WERI-Rb-1 (cell line): ENCODE measurements around the gene PDIA6.

Experiments
- DNase-seq: peaks from one replicate; pipeline ENCODE4 v3.0.0-alpha.2; 2020
- H3K27ac ChIP-seq: fragments of 250-450 bp; sonication (Bioruptor Pico); 2 replicates; pipeline ENCODE4 v1.5.1; 2020; ENCODE audit warnings: mild to moderate bottlenecking, moderate library complexity
- H3K27me3 ChIP-seq: fragments of 250-450 bp; sonication (Bioruptor Pico); 2 replicates; pipeline ENCODE4 v1.5.1; 2021; ENCODE audit warnings: mild to moderate bottlenecking, low read depth, moderate library complexity; ENCODE audit not compliant: insufficient read depth, severe bottlenecking
- H3K36me3 ChIP-seq: fragments of 250-450 bp; sonication (Bioruptor Pico); 2 replicates; pipeline ENCODE4 v1.5.1; 2020; ENCODE audit warnings: mild to moderate bottlenecking, moderate library complexity
- H3K4me3 ChIP-seq: 2 replicates; pipeline ENCODE4 v1.5.1; 2011; ENCODE audit warnings: low read depth, mild to moderate bottlenecking, control low read depth, low read length
- H3K9me3 ChIP-seq: fragments of 250-450 bp; sonication (Bioruptor Pico); 2 replicates; pipeline ENCODE4 v1.5.1; 2021; ENCODE audit warnings: mild to moderate bottlenecking, moderate library complexity; ENCODE audit not compliant: severe bottlenecking
- CTCF ChIP-seq: IDR thresholded peaks from 2 replicates; pipeline ENCODE4 v1.5.1; 2011; ENCODE audit warnings: low read depth, mild to moderate bottlenecking, control low read depth, inconsistent platforms, low read length

Gene PDIA6

GRCh38 chr2:10772201-10772867 lies 40.3 kb downstream of the PDIA6 start:
- no peak for TF ChIP-seq CTCF
- DNase-seq, result no peak
- Histone ChIP-seq H3K4me3 (no peak overlapping the region), H3K36me3 (peaks cover 16% of the 10 kb centered on the region; the same call in 1 of the 2 replicates), H3K9me3 (no peaks in the 10 kb centered on the region), H3K27me3 (no peaks in the 10 kb centered on the region), H3K27ac (no peak overlapping the region)

GRCh38 chr2:10771786-10772185 lies 40.8 kb downstream of the PDIA6 start:
- TF ChIP-seq CTCF, result no peak
- no peaks in the 10 kb centered on the region for H3K9me3 ChIP-seq
- no peak overlapping the region for H3K27ac ChIP-seq
- peaks cover 11% of the 10 kb centered on the region; the same call in 1 of the 2 replicates for H3K36me3 ChIP-seq
- no peaks in the 10 kb centered on the region for H3K27me3 ChIP-seq
- DNase-seq, result no peak
- no peak overlapping the region for H3K4me3 ChIP-seq

- H3K4me3 ChIP-seq, result no peak overlapping the region
- H3K27ac ChIP-seq, result no peak overlapping the region
- no peaks in the 10 kb centered on the region for H3K27me3 ChIP-seq
- TF ChIP-seq CTCF, result no peak
- peaks cover 5% of the 10 kb centered on the region; the same call in 1 of the 2 replicates for H3K36me3 ChIP-seq
- DNase-seq, result no peak
- no peaks in the 10 kb centered on the region for H3K9me3 ChIP-seq
These were observed 41.4 kb downstream of the PDIA6 start for GRCh38 chr2:10770956-10771750.

- DNase-seq, result no peak
- Histone ChIP-seq H3K4me3 (no peak overlapping the region), H3K27ac (no peak overlapping the region), H3K9me3 (no peaks in the 10 kb centered on the region), H3K27me3 (no peaks in the 10 kb centered on the region), H3K36me3 (no peaks in the 10 kb centered on the region)
- no peak for TF ChIP-seq CTCF
These were observed 44.5 kb downstream of the PDIA6 start for GRCh38 chr2:10768063-10768507.

- H3K27me3 ChIP-seq, result no peaks in the 10 kb centered on the region
These were observed 46.7 kb downstream of the PDIA6 start for GRCh38 chr2:10765914-10766313.

More at GRCh38 chr2:10765914-10766313, 46.7 kb downstream of the PDIA6 start:
- DNase-seq, result no peak
- no peaks in the 10 kb centered on the region for H3K9me3 ChIP-seq
- H3K4me3 ChIP-seq, result no peak overlapping the region
- H3K36me3 ChIP-seq, result no peaks in the 10 kb centered on the region
- H3K27ac ChIP-seq, result no peak overlapping the region
- TF ChIP-seq CTCF, result no peak
